HG03378 (cell line): Measurements from ENCODE around the gene ATP5F1D.
"Not testable (repeated sequence)": the region's sequence is repeated elsewhere in the genome, so short reads cannot be mapped to it uniquely, and the experiment has no call there.

Source experiments
- ATAC-seq: cut with Tn5 transposase; IDR thresholded peaks from one replicate; pipeline ENCODE4 v1.9.1; 2021; ENCODE audit warnings: mild to moderate bottlenecking, moderate library complexity; ENCODE audit not compliant: unreplicated experiment

The ATP5F1D gene

DNA sequence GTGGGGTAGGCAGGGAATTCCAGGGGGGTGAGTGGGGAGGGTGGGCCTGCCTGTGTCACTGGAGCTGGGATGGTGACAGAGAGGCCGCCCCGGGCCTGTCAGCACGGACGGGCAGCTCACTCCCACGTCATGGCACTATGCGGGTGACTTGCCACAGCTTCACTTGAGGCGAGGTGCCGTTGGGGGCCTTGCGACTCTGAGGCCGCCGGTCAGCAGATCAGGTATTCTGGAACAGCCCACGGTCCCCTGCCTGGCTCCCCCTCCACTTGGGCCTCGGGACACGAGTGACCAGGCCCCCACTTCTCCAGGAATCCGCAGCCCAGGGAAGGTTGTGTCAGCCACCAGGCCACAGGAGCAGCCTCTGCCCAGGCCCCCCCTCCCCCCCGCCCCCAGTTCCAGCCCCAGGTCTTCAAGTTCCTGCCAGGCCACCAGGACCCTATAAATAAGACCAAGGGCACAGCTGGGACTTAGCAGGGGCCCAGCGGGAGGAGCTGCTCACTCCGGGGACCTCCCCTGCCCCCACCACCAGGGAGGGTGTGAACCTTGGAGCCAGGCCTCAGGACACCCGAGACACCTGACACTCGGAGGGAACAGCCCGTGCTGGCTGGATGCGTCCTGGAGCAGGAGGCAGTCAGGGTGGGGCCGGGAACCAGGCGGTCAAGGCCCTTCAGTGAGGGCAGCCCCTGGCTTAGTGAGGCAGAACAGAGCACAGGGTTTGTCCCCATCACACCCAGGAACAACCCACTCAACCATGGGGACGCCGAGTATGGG is 4.1 kb downstream of the ATP5F1D start:
- ATAC-seq = no peak

DNA sequence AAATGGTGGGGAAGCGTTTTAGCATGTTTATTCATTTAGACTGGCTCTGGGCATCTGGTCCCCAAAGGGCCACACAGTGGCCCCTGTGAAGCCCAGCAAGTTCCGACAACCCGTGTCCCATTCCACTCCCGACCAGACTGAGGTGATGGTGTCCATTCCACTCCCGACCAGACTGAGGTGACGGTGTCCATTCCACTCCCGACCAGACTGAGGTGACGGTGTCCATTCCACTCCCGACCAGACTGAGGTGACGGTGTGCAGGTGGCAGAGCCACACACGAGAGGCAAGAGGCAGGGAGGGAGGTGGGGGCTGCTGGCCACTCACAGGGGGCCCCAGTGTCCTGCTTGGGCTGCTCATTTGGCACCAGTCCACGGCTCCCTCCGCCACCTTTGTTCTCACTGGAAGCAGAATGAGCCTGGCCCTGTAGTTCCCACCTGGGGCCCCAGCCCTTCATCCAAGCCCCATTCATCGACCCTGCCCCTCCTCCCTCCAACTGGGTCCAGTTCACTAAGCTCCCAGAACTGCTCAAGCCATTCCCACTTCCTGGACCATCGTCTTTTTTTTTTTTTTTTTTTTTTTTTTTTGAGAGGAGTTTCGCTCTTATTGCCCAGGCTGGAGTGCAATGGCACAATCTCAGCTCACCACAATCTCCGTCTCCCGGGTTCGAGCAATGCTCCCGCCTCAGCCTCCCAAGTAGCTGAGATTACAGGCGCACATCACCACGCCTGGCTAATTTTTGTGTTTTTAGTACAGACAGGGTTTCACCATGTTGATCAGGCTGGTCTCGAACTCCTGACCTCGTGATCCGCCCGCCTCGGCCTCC is 4.9 kb downstream of the ATP5F1D start:
- ATAC-seq = not testable (repeated sequence)

DNA sequence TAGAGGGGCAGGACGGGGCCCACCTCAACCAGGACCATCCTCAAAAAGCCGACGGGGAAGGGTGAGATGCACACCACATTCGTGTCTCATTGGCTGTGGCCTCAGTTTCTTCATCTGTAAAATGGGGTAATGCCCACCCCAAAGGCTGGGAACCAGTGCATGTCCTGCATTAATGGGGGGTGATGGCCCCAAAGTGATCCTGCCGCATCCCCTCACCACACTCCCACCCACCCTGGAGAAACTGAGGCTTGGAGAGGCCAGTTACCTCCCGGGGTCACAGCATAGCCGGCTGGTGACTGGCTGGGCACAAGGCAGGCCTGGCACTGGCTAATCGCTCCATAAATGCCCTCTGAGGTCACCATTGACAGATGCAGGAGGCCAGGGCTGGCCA is 6.2 kb downstream of the ATP5F1D start:
- no peak for ATAC-seq

DNA sequence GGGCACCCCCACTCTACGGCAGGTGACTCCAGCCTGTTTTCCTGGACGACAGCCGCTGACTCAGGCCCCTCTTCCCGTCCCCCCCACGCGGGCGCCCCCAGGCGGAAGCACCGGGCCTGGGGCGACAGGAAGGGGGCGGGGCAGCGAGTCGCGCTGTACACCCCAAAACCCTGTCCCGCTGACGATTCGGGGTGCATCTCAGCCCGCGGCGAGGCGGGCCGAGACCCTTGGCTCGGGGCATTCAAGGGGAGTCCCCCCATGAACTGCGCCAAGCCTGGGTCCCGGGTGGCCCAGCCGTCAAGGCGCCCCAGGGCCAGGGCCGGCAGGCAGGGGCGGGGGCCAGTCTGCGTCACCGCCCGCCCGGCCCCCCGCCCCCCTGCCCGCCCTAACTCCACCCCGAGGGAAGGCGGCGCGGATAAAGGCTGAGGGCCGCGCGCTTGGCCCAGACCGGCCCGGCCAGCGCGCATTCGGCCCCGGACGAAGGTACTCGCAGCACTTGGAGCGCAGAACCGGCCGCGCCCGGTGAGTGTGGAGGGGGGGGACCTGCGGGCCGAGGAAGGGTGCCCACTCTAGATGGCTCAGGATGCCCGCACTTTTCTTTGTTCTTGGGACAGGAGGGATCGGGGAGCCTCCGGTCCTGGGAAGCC is 6.7 kb downstream of the ATP5F1D start, which contains the start of gene MIDN:
MIDN (plus strand) TSS at position 445 of the 647 bp plus-strand sequence. CDS start 1,714 bp downstream, outside the sequence.
- ATAC-seq = no peak

DNA sequence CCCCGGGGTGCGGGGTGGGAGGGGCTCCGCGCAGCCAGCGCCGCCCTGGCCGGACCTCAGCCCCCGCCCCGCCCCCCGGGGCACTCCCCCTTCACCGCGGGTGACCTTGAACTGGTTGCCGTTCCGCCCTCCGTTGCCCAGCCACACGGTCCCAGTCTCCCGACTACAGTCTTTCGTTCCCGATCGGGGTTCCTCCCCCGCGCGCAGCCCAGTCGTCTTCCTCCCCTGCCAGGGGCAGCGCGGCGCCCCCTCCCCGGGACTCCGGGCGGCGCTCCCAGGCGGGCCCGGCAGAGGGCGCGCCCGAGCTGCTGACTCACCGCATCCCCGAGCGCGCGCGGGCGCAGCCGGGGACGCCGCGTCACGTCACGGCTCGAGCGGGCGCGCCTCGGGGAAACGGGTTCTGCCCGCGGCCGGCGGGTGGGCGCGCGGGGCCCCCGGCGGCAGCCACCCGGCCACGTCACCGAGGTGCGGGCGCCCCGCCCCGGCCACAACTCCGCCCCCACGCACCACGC is 7.3 kb downstream of the ATP5F1D start:
- ATAC-seq = no peak

DNA sequence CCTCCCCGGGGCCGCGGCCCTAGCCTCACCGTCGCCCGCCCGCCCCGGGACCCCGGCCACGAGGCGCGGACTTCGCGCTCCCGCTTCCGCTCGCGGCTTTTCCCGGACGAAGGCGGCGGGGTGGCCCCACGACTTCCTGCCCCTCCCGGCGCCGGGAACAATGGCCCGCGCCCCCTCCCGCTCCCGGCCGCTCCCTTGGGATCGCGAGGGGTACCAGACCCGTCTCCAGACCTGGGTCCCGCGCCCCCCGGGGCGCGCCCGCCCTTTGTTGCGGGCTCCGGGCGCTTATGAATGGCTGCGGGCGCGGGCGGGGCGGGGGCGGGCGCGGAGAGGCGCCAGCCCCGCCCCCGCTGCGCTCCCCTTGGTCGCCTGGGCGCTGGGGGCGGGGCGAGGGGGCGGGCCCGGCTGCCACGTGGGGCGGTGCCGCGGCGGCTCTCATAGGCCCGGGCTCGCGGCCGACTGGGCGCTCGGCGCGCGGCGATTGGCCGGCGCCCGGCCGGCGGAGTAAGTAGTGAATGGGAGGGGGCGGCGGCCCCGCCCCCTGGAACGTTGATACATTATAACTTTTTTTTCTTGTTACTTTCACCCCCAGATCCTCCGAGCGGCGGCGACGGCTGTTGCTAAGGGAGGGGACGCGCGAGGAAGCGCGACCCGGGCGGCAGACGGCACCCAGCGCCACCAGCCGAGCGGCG is 7.9 kb downstream of the ATP5F1D start:
- ATAC-seq = peak; percentile 34

DNA sequence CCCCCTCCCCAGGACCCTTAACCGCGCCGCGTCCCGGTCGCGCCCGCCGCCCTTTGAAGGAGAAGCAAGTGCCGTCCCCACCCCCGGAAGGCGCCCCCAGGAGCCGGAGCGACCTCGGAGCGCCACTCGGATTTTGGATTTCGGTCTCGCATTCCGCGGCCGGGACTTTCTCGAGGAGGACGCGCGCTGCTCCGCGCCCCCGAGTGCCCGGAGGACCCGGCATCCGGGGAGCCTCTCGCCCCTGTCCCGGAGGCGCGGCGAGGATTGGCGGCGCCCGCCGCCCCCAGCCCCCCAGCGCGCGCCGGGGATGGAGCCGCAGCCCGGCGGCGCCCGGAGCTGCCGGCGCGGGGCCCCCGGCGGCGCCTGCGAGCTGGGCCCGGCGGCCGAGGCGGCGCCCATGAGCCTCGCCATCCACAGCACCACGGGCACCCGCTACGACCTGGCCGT is 8.5 kb downstream of the ATP5F1D start:
- no peak for ATAC-seq

DNA sequence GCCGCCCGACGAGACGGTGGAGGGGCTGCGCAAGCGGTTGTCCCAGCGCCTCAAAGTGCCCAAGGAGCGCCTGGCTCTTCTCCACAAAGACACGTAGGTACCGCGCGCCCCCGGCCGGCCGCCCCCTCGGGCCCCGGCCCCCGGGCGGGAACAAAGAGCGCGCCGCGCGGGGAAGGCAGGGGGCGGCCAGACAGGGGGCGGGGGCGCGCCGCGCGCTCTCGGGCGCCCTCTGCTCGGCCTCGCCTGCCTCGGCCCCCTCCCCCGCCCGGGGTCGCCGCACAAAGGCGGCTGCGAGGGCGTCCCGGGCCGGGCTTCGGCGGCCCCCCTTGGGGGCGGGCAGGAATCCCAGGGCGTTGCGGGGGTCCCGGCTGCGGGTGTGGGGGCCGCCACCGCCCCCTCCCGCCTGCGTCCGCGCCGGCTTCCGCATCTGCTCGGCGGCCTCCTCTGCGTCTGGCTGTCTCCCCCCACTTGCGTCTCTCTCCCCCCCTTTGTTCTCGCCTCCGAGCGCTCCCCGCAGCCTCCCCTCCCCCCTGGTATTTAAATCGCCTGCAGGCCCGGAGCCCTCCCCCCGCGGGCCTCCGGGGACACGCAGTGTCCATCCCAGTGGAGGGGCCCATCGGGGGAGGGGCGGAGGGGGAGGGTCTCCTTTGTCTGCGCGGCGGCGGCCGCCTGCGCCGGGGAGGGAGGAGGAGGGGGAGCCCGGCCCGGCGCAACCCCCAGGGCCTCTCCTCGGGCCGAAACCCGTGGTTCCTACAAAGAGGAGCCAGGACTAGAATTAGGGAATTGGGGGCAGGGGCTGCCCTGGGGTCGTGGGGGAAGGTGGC is 9.1 kb downstream of the ATP5F1D start:
- no peak for ATAC-seq

DNA sequence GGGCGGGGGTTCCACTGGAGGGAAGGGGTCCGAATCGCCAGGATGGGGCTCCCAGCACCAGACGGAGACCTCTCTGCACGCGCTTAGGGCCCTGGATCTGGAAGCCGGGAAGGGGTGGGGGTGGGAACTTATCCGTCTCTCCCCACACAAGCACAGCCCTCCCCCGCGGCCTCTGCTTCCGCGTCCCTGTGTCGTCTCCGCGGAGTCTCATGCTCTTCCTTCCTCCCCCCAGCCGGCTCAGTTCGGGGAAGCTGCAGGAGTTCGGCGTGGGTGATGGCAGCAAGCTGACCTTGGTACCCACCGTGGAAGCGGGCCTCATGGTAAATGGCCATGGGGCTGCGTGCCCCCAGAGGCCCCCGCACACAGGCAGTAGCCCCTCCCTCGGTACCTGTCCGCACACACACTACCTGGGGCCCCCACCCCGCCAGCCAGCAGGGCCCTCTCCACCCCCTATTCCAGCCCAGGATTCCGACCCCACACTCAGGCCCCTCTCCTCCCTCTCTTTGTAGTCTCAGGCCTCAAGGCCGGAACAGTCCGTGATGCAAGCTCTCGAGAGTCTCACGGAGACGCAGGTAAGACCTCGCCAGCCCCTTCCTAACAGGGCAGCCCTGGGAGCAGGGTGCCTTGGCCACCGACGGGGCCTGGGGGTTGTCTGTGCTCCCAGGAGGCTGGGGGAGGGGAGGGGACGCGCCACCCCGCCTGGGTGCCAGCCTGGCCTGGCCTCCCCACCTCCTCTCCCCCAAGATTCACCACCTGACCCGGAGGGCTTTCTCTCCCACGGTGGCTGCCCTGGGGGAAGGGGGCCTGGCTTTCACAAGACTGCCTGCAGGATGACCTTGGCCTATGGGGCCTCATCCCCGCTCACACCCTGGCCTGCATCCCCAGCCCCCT is 10.0 kb downstream of the ATP5F1D start:
- ATAC-seq = no peak

DNA sequence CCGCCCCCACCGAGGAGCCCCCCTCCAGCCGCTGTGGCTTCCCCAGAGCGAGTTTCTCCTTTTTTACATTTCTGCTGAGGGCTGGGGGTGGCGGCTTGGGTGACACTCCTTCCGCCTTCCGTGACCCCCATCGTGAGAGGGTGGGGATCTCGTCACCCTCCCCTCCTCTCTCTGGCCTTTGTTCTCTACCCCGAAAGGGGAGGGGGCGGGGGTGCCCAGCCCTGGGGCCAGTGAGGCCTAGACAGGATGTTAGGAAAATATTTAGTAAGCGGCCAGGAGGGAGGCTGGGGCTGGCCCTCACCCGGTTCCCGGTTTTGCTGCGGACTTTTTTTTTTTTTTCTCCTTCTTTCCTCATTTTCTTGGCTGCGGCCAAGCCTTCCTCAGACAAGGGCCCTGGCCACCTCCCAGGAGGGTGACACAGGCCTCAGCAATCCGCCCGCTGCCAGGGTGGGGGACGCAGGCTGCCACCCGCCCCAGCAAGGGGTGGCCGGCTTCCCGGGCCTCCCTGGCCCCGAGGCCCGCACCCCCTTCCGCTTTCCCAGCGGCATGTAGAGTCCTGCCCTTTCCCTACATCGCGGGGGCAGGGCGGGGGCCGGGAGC is 10.8 kb downstream of the ATP5F1D start:
- ATAC-seq = no peak

DNA sequence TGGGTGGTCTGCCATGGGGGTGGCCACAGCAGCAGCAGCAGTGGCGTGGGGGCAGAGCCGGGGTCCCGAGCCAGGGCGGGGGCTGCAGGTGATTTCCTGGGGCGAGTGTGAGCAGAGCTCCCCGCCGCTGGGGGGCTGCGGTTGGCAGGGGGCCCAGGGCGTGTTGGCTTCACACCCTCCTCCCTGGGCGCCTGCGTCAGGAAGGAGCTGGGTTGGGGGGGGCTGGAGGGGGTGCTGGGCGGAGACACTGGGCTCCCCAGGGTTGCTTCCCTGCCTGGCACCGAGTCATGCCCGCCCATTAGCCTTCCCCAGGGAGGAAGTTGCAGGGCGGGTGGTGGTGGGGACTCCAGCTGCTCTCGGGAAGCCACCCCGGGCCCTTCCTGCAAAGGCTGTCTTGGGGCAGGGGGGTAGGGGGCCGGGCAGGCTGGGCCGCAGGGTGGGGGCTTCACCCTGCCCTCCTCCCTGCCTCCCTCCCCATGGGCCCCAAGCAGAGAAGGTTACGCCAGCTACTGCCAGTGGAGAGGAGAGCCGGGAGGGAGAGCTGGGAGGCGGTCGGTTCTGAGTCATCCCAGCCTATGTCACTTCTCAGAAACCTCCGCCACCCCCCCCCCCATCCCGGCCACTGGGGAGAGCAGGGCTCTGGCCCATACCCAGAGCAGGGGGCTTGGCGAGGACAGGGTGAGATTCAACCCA is 11.4 kb downstream of the ATP5F1D start:
- no peak for ATAC-seq

DNA sequence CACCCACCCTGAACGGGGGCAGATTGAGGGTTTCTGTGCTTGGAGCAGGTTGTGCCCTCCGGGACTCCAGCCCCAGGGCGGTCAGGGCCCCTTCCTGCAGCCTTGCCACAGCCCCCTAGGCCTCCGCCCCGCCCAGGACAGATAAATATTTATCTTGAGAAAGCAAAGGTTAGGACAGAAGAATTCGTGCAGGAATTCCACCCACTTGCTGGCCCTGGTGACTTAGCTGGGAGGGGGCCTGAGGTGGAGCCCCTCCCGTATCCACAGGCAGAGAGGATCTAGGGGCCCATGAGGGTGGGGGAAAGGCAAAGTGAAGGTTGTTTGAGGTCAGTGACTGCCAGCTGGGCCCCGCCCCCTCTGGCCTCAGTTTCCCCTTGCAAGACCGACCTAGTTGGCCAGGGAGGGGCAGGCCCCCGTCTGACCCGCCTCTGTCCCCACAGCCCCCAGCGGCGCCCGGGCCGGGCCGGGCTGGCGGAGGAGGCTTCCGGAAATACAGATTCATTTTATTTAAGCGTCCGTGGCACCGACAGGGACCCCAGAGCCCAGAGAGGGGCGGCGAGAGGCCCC is 12.0 kb downstream of the ATP5F1D start:
- ATAC-seq = no peak

DNA sequence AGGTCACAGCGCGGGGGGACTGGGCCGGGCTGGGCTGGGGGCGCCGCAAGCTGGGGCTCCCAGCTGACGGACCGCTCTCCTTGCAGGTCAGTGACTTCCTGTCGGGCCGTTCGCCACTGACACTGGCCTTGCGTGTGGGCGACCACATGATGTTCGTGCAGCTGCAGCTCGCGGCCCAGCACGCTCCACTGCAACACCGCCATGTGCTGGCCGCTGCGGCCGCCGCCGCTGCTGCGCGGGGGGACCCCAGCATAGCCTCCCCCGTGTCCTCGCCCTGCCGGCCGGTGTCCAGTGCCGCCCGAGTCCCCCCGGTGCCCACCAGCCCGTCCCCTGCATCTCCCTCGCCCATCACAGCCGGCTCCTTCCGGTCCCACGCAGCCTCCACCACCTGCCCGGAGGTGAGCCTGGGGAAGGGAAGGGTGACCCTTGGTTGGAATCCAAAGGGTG is 12.6 kb downstream of the ATP5F1D start:
- ATAC-seq = no peak

DNA sequence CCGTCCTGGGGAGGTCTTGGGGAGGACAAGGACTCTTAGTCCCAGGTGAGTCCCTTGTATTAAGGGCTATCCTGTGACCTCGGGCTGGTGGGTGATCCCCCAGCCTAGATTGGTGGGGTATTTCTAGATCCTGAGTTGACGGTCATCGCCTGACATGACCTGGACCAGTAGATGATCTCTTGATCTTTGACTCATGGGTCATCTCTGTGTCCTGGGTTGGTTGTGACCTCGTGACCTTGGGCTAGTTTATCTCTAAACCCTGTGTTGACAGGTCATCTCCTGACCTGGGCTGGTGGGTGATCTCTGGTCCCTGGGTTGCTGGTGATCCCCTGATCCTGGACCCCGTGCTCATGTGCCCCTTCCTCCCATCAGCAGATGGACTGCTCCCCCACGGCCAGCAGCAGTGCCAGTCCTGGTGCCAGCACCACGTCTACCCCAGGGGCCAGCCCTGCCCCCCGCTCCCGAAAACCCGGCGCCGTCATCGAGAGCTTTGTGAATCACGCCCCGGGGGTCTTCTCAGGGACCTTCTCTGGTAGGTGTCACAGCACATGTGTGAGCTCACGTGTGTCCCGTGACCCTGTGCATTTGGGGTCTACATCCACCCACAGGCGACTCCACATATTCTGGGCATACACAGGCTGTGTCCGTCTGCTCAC is 13.1 kb downstream of the ATP5F1D start:
- no peak for ATAC-seq

DNA sequence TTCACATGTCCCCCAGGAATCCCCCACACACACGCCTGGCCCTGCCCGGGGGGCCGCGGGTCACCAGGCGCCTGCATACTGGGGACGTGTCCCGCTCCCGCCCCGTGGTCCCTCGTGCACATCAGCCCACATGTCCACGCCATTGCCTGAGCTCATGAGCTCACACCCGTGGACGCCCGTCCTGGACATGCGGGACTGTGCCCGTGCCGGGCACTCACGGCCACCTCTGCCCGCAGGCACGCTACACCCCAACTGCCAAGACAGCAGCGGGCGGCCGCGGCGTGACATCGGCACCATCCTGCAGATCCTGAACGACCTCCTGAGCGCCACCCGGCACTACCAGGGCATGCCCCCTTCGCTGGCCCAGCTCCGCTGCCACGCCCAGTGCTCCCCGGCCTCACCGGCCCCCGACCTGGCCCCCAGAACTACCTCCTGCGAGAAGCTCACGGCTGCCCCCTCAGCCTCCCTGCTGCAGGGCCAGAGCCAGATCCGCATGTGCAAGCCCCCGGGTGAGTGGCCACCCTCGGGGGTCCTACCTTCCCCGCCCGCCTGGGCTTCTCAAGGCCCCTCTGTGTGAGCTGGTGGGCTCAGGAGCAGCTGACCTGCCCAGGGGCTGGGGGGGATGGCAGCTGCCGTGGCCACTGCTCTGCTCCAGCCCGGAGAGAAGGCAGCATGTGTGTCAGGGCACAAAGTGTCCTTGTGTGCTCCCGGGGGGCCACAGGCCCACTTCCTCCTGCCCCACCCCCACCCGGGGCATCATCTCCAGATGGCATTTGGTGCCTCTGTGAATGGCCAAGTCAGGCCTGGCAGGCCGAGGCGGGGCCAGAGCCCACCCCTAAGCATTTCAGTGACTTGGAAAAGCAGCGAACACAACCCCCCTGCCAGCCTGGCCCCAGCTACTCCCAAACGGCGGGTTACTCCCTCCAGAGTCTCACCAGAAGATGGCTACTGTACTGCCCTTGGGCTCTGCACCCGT is 13.9 kb downstream of the ATP5F1D start:
- ATAC-seq = no peak
